Muscle of back (tissue), 13 donors: Measurements from ENCODE around the gene B3GALT5. TPM values are rescaled to one million over a fixed set of nuclear protein-coding genes. Genes with fewer than 3 reads are reported as not detected.
A peak's percentile ranks its signal among the peaks of the same experiment; 100 is the strongest.
"Not testable (repeated sequence)": the region's sequence is repeated elsewhere in the genome, so short reads cannot be mapped to it uniquely, and the experiment has no call there.

ENCODE experiments used
- DNase-seq, 3 donors: peaks; one replicate each; pipeline versions ENCODE4 v3.0.0 to v3.0.0-alpha.2; 2013
- long read RNA-seq, 9 donors: transcript quantifications; one replicate each; lab custom pipeline, GENCODE V29; 2026
- polyA plus RNA-seq, 10 donors: library from polyadenylated mRNA; unstranded; fragments of 120-200 nt; gene quantifications; one replicate each; pipeline ENCODE4 v1.2.1, GENCODE V29; 2013; ENCODE audit not compliant: insufficient read length in 10 of 10

B3GALT5 gene, protein sequence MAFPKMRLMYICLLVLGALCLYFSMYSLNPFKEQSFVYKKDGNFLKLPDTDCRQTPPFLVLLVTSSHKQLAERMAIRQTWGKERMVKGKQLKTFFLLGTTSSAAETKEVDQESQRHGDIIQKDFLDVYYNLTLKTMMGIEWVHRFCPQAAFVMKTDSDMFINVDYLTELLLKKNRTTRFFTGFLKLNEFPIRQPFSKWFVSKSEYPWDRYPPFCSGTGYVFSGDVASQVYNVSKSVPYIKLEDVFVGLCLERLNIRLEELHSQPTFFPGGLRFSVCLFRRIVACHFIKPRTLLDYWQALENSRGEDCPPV
- under 1 TPM; 0.08 to 0.50 (median 0.23) TPM for polyA plus RNA-seq
- long read RNA-seq, donor 1 = 0 reads
- long read RNA-seq, donor 2 = 0 reads
- long read RNA-seq, donor 3 = 0 reads
- long read RNA-seq, donor 4 = 0 reads
- long read RNA-seq, donor 5 = 0 reads
- long read RNA-seq, donor 6 = 0 reads
- long read RNA-seq, donor 7 = 0 reads
- long read RNA-seq, donor 8 = 0 reads
- long read RNA-seq, donor 9 = 0 reads

DNA sequence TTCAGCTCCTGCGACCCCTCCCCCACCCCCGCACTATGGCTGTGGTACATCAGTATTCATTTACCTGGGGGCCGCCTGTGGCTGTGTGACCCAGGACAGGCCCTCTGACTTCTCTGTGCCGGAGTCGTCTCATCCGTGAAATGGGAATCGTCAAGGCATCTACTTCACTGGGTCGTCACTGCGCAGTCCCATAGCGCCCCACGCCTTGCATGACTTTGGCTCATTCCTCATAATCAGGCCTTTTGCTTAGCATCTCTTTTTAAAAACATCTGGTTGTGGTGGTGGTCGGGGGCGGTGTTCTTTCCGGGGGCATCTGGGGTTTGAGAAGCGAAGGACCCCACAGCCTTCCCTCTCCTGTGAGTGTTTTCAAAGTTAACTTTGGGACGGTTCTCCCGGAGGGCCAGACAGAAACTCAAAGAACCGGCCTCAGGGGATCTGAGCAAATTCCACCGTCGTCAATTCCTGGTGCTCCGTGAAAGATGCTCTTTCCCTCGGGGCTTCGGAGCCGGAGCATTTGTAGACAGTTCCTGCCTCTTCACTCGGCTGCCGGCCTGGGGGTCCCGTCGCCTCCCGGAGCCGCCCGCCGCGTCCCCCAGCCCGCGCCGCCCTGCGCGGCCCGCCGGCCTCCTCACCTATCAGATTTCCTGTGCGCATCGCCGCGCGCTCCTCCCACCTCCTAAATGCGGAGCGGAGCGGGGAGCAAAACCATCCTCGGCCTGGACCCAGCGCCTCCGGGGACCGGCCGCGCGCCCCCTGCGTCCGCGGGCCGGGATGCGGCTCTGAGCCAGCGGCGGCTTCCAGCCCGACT, at the start of gene B3GALT5:
Gene B3GALT5, plus strand, starts transcription at position 708 of the 808 bp plus-strand sequence. CDS start 47,620 bp downstream, outside the sequence.
- DNase-seq = peak; percentile 13 to 36 (median 19)

DNA sequence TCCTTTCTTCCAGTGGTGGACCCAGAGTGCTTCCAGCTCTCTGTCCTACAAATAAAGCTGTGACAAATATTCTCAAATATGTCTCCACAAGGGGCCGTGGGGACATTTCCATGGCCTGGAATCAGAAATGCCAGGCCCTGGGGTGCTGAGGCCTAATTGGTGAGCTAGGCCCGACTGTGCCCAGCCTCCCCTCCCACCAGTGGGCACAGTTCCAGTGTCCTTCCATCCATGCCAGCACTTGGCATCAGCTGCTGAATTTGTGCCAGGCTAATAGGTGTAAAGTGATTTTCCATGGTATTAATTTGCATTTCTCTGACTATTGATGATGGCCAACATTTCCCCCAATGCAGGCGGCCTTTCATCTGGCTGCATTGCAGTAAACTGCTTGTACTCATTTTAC, 48.5 kb upstream of the B3GALT5 start:
- DNase-seq = peak; percentile 13 to 33 (median 25)

DNA sequence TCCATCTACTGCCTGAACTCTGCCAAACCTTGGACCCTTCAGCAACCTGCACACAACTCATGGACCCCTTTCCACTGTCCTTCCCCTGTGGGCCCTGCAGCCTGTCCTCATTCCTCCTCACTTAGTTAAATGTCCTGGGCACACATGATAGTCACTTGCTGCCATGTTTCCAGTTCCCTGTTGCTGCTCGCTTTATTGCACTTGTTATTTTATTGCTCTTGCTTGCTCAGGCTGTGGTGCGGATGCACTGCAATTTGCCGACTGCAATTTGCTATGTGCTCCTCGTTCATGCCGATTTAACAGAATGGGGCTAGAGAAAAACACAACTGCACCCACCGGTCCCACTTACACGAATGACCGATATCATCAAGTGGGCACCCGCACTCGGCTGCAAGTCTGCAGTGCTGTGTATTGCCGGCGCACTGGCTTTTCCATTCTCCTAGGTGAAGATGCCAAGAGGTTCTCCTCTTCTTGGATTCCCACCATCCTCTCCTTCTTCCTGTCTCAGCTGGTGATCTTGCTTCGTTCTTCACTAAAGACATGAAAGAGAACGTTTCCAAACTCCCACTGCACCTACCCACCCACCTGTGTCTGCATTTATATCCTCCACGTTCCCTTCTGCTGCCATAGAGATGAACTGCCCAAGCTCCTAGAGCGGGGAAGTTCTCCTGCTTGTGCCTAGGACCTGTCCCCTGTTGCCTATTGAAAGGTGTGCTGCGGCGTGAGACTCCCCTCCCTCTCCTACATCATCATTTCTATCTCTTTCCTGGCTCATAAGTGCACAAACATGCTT, 45.4 kb upstream of the B3GALT5 start:
- no peak for DNase-seq

DNA sequence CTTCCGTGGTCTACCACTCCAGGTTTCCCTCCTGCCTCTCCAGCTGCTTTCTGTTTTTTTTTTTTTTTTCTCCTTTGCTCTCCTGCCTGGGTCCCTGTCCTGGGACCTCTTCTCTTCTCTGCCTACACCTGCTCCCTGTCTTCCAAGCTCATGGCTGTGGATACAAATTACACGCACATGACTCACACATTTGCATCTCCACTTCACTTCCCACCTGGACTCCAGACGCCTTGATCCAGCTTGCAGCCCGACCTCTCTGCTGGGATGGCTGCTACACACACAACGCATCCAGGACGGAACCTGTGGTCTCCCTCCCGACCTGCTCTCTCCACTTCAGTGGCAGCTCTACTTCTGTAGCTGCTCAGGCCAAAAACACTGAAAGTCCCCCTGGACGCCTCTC, 44.4 kb upstream of the B3GALT5 start:
- no peak for DNase-seq

DNA sequence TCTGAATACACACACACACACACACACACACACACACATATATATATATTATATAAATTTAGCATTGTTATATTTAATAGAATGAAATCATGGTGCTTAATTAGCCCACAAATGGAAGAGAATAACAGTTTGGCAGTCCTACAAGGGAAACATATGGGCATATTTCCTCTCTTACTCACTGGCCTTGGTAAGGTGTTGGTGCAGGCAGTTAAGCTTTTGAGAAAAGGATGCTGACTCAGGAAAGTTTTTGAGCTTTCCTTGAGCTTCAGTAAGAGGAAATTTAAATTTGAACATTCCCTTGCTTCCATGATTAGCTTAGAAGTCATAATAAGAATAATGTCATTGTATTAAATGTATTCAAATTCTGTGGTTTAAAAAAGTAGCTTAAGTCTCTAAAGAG, 37.0 kb upstream of the B3GALT5 start:
- DNase-seq = no peak

DNA sequence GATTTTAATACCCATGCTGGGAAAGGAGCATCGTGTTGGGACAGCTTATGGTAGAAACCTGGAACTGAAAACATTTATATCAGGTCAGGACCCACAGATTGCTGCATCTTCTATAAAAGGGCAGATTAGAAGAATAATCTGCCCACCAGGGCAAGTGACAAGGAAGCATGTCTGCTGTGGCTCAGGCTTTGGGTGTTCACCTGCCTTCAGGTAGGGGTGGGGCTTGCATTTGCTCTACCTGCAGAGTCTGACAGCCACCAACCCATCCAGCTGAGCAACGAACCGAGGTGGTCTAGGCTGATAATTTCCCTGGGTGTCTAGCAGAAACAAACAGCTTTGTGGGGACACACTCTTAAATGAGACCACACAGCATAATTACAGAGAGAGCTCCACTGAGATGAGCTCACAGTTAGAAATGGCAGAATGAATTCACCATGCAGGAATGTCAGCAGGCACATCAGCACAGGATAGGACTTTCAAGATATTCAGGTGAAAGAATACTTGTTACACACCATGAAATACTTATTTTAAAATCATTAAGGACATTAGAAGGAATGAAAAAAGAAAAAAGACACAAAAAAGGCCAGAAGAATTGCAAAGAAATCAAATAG, 36.1 kb upstream of the B3GALT5 start:
- DNase-seq = no peak

DNA sequence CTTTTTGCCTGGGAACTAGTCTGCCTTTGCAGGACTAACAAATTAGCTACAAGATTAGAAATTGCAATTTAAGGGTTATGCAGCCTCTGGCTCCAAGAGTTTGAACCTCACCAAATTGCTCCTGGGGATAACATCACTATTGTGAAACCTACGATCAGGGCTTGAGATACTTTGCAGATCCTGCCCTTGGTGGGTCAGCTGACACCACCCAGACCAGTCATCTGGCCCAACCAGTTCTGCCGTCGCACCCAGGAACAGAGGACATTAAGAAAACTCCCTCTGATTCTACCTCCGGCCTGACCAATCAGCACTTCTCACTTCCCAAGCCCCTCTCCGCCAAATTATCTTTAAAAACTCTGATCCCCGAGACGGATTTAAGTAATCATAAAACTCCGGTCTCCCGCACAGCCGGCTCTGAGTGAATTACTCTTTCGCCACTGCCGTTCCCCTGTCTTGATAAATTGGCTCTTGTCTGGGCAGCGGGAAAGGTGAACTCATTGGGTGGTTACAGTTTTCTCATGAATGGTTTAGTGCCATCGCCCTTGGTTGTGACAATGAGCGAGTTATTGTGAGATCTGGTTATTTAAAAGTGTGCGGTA, 32.9 kb upstream of the B3GALT5 start:
- DNase-seq = no peak

DNA sequence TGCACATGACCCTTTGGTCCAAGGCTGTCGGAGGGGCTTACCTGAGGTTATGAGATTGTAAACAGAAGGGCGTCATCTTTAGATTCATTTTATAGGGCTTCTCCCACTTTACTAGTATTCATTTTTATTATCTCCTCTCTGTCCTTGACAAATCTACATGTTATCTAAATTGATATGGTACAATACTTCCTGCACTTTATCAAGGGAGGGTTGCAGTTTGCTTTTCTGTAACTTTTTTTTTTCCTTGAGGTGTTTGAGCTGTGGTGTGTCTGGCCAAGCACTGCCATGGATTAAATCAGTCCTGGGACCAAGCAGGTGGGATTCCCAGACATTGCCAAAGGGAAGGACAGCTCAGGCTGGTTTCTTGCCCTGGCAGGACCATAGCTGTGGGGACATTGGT, 32.0 kb upstream of the B3GALT5 start:
- DNase-seq = no peak

DNA sequence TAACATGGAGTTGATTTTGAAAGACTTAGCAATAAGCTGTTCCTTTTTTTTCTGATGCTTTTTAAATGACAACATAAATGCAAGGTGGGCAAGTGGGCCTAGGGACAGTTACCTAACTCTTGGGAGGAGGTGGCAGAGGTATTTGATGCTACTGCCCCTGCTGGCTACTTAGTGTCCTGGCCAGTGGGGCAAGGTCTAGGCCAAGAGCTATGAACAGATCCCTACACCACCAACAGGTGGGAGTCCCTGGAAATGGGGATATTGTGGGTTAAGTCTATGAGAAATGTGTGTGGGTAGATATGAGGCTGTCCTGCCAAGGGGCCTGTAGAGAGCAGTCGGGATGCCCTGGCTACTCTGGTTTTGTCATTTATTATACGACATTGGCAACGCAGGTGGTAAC, 31.3 kb upstream of the B3GALT5 start:
- no peak for DNase-seq

DNA sequence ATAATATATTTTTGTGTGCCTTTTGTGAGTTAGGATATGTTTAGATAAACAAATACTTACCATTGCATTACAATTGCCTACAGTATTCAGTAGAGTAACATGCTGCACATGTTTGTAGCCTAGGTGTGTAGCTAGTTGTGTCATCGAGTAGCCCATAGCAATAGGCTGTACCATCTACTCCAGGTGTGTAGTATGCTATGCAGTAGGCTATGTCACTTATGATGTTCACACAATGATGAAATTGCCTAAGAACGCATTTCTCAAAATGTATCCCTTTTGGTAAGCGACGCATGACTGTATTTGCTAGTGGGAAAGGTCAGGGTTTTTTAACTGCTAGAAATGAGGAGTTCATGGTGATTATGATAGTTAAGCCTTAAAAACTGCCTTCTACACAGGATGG, 30.0 kb upstream of the B3GALT5 start:
- DNase-seq = no peak

DNA sequence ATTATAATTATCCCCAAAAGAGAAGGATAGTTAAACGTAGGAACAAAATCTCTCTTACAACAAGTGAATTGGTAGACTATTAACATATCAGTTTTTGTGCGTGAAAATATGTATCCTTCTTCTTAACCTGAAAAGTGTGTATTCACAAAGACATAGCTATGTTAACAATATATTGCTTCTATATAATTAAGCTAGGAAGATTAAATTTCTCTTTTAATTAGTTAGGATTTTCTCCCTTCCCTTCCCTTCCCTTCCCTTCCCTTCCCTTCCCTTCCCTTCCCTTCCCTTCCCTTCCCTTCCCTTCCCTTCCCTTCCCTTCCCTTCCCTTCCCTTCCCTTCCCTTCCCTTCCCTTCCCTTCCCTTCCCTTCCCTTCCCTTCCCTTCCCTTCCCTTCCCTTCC, 29.2 kb upstream of the B3GALT5 start:
- not testable (repeated sequence) for DNase-seq

DNA sequence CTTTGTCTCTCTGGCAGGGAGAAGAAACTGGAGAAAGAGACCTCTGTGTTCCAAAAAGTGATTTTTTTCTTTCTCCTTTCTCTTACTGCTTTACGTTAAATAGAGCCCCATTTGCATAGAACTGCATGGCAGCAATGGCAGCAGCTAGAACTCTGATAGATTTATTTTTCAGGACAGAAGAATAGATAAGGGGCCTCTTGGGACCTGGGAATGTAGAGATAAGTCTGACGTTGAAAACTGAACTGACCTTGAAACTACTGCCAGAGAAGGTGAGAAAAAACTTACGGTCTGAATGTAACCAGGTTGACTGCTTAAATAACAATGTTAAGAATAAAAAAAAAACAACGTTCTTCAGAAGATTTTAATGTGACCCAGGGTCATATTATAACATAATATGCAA, 25.4 kb upstream of the B3GALT5 start:
- no peak for DNase-seq

DNA sequence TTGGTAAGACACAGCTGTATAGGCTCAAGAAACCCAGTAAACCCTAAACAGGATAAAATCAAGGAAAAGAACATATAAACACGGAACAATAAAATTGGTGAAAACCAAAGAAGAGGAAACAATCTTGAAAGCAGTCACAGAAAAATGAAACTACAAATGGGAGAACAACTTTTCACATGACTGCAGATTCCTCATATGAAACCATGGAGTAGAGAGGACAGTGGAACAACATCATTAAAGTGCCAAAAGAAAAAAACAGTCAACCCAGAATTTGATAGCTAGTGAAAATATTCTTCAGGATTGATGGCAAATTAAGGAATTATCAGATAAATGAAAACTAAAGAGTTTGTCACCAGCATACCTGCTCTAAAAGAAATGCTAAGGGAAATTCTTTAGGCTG, 23.9 kb upstream of the B3GALT5 start:
- no peak for DNase-seq

DNA sequence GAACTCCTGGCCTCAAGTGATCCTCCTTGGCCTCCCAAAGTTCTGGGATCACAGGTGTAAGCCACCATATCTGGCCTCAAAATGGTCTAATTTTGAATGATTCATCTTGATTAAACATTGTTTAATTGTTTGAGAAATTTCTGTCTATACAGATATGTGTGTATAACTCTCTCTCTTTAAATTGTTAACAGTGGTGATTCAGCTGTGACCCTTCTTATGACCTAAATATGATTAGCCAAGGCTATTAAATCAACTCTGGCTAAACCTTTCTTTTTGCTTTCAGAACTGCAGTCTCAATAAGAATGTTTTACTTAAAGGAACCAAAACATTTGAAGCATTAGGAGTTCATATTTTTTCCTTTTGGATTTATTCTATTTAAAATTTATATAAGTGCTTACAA, 19.2 kb upstream of the B3GALT5 start:
- DNase-seq = no peak

DNA sequence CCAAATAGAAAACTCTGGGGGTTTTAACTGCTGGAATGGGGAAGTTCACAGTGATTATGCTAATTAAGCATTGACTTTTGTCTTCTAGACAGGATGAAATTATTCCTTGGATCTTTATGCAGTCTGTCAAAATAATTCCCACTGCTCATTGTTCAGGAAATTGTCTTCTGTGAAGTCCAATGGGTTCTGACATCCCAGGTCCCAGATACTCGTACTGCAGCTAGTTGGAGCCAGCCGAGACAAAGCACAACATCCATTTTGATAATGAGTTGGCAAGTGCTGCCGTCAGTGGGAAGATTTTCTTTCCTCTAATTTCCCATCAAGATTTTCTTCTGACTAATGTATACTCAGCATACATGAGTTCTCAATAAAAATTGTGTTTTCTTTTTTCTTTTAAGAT, 17.3 kb upstream of the B3GALT5 start:
- no peak for DNase-seq

DNA sequence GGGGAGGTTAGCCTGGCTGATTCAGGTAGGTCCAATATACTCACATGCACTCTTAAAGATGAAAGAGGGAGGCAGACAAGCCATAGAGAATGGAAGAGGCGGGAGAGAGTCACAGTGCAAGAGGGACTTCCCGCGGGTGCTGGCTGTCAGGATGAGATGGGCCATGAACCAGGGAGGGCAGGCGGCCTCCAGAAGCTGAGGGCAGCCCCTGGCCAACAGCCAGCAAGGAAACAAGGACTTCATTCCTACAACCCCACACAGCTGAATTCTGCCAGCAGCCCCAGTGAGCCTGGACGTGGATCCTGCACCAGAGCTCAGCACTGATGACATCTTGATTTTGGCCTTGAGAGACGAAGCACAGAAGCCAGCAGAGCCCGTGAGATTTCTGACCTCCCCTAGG, 15.1 kb upstream of the B3GALT5 start:
- no peak for DNase-seq

DNA sequence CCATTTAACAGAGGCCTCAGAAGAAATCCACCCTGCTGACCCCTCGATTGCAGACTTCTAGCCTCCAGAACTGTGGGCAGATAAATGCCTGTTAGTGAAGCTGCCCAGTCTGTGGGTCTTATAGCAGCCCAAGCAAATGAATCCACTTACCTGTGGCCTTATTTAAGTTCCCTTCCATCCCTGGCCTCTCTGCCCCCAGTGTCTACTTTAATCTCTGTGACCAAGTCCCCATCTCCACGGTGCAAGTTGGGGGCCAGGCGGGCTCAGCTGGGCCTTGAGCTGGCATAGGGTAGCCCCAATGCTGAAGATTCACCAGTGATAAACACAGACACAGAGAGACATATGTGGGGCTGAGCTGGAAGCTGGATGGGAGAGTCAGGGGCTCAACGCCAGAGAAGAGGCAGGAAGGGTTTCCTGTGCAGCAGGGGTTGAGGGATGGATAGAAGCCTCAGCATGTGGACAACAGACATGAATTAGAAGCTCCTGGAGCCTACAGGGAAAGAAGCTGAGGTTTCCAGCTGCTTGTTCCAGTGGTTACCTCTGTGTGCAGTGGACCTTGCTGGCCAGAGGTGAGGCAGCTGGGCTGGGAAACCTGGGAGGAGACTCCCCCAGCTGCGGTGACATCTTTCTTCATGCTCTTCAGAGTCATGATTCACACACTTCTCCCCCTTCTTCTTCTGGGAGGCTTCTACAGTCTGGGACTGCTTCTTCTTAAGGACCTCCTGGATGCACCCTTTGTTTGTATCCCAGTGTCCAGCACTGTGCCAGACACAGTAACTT, 13.4 kb upstream of the B3GALT5 start:
- no peak for DNase-seq

DNA sequence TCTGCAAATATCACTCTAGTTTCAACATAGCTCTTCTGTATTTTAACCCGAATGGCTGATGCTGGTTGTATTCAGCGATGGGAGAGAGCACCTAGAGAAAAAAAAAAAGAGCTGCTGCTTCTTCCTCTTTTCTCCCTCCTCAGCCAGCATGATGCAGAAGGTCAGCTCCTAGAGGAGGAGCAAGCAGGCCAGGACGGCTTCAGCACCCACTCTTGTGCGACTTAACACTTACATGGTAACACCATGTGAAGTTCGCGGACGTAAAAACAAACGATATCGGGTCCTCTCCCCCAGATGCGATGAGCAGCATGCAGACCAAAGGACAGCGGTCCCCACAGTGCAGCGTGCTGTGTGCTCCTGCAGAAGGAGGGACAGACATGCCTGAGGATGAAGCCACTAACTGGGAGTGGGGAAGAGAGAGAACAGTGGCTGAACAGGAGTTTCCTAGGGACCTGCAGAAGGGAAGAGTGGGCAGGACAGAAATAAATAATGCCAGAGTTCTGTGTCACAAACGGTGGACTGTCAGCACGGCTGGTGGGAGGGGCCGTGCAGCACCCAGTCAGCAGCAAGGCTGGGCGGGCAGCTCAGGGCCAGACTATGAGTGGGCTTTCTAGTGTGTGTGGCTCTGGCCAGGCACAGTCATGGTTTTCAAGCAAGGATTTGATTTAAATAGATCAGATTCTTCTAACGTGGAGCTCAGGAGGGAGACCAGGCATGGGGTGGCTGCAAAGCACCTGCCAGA, 11.4 kb upstream of the B3GALT5 start:
- DNase-seq = peak in 1 of 3 donors; percentile 10

DNA sequence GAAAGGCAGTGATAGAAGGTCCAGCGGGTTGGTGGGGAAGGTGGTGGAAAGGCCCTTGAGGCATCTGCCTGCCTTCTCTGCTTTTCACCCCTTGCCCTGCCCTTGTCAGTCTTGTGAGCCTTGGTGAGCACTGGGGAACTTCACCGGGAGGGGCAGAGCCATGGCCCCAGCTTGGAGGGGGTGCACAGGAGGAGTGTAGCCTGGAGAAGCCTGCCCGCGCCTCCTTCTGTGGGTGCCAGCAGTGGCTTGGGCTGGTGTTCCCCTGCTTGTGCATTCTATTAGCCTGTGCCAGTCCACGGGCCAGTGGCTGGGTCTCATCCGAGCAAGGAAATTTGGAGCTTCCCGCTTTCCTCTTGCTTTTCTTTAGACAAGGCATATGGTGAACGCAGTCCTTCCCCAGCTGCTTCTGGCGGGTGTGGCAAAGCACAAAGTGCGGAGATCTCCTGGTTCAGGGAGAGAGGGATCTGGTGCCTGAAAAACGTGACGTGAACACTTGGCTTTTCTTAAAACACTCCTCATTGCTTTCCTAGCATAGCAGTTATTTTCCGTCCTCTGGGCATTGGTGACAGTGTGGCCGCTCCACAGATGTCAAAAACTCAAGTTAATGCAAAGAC, 10.6 kb upstream of the B3GALT5 start:
- DNase-seq = no peak
